HG02678 (cell line): ENCODE results near the gene AADAT.
A peak's percentile ranks its signal among the peaks of the same experiment; 100 is the strongest.

Experiments
- ATAC-seq: cut with Tn5 transposase; IDR thresholded peaks from one replicate; pipeline ENCODE4 v1.9.1; 2021; ENCODE audit warnings: mild to moderate bottlenecking, moderate library complexity; ENCODE audit not compliant: unreplicated experiment

The AADAT gene

GRCh38 chr4:170035845-170036244 lies 53.9 kb downstream of the AADAT start:
- ATAC-seq = no peak

DNA sequence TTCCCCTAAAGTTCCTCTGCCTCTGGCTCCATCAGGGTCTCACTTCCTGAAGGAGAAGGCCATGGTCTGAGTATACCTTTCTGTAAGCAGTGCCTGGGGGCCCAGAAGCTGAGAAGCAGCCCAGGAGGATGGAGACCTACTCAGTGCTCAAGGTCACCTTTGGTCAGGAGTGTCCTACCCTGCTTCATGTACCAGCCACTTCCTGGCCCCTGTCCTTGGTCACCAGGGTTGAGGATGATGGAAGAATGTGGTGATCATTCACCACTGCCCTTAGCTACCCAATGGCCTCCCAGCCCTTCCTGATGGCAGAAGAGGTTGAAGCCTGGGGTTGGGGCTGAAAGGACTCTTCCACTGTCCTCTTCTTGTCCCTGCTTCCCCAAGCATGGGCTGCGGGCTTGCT lies 54.5 kb downstream of the AADAT start:
- ATAC-seq = no peak

DNA sequence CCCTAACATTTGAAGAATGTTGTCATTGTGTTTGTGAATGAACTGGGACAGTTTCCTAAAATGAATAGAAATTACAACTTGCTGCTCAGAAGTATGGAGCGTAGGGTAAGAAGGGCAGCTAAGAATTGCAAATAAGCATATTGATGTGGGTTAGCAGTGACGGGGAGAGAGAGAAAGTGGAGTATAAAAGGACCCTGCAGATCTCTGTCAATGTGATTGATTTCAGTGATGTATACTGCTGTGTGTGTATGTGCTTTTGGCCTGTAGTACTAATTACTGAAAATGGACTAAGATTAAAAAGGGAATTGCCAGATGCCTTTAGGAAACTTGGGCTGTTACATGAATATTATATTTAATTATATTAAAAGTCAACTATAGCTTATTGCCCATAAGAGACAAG lies 55.8 kb downstream of the AADAT start:
- no peak for ATAC-seq

GRCh38 chr4:170030121-170030520 lies 59.6 kb downstream of the AADAT start:
- no peak for ATAC-seq

DNA sequence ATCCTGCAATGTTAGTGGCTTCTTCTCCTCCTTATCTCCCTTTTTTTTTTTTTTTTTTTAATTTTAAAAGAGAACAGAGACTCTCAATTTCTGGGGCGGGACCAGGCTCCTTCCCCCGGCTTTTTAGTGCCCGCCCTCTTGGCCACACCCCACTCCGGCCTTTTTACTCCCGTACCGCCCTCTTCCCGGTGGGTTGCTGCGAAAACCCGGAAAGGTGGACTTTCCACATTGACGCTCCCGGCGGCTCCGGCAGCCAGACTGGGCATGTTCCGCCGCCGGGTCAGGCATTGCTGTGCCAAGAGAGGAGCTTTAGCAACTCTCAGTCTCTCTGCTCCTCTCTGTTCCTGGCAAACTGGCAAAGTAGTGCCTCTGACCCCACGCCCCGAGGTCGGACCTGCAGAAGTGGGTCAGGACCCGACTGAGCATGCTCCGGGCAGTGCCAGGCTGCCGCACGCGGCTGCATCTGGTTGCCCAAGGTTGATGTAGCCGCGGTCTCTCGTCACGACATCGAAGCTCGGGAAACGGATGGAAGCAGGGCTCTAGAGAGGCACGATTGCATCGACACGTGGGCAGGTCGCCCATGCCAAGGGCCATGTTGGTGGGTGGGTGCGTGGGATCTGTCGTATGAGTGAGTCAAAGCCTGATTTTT lies 62.5 kb downstream of the AADAT start:
- peak; percentile 63 for ATAC-seq

GRCh38 chr4:170026253-170027021 lies 63.3 kb downstream of the AADAT start, which contains the start of gene MFAP3L:
TSS of gene MFAP3L (minus strand) at chr4:170026395. CDS start at chr4:170005877, 20,518 bp downstream.
- ATAC-seq = peak; percentile 83

- no peak for ATAC-seq
Measured at GRCh38 chr4:170025523-170026252, 64.1 kb downstream of the AADAT start.

GRCh38 chr4:170022211-170022610 lies 67.5 kb downstream of the AADAT start:
- ATAC-seq = no peak

DNA sequence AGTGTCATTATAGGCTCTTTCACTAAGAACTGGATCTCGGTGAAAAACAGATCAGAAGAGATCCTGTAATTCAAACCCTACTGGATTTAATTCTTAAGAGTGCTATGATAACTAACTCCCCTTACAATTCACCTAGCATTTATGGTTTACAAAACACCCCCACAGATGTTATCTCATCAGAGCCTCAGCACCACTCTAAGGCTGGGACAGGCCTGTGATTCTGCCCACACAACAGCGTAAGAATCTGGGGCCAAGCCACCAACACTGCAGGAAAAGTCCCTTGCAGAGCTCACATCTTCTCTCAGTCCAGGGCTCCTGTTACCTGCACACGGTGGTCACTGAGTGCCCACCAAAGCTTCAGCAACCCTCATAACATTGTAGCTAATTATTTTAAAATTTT lies 72.5 kb downstream of the AADAT start:
- ATAC-seq = no peak

GRCh38 chr4:170015285-170015684 lies 74.5 kb downstream of the AADAT start:
- ATAC-seq = no peak

DNA sequence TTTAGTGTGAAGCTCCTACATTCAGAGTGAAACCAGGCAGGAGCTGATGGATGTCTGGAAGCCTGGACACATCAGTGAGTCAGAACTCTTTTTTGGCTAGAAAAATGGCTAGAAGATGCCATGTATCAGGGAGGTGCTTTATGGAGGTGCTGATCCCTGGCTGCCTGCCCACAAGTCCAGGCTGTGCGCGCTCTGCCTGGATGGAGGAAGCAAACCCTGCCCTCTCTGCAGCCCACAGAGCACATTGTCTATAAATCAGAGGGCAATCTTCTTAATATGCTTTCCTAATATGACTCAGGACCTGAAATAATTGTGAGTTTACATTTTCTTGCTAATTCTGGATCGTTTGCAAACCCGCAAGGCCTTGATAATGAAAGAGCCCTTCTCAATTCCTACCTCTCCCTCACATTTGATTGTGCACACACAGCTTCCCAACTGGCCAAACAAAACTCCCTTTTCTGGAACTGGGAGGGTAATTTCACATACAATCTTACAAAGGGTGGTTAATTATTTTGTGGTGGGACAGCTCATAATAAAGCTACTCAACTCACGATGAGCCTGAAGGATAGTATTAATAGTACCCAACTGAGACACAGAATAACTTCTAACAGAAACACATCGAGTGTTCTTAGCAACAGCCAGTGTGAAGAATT lies 75.3 kb downstream of the AADAT start:
- no peak for ATAC-seq

DNA sequence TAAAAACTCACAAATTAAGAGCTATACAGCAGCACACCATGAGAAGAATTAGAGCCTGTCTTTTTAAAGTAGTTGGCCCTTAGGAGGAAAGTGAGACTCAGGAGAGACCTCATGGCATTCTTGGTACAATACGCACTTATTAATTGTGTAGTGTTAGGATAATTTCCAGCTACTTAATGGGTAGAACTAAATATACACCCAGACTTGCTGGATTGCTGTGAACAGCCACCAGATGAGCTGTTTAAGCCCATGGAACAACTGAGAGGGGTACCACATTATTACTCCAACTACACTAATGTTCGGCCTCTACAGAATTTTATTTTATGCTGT lies 77.2 kb downstream of the AADAT start:
- no peak for ATAC-seq

- ATAC-seq = no peak
Measured at GRCh38 chr4:170011921-170012628, 77.7 kb downstream of the AADAT start.
